GM21529 (cell line): ENCODE measurements around the gene IPO4.

ENCODE experiments used
- ATAC-seq: cut with Tn5 transposase; IDR thresholded peaks from one replicate; pipeline ENCODE4 v1.9.1; 2021; ENCODE audit not compliant: unreplicated experiment

The IPO4 gene

GRCh38 chr14:24178399-24179178 lies 10.0 kb downstream of the IPO4 start:
- no peak for ATAC-seq

DNA sequence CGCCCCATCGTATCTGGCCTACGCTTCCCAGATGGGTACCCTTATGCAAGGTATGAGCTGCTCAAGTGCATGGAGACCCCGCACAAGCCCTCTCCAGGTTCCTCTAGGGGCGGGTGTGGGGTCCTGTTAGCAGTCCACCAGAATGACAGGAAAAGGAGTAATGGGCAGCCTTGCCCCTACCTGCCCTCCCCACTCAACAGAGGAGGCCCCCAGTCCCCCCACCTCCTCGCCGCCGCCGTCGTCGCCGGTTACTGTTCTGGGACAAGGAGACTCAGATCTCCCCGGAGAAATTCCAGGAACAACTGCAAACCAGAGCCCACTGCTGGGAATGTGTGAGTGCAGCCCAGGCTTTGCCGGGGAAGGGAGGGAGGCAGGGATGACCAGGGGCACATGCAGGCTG lies 10.7 kb downstream of the IPO4 start:
- no peak for ATAC-seq

DNA sequence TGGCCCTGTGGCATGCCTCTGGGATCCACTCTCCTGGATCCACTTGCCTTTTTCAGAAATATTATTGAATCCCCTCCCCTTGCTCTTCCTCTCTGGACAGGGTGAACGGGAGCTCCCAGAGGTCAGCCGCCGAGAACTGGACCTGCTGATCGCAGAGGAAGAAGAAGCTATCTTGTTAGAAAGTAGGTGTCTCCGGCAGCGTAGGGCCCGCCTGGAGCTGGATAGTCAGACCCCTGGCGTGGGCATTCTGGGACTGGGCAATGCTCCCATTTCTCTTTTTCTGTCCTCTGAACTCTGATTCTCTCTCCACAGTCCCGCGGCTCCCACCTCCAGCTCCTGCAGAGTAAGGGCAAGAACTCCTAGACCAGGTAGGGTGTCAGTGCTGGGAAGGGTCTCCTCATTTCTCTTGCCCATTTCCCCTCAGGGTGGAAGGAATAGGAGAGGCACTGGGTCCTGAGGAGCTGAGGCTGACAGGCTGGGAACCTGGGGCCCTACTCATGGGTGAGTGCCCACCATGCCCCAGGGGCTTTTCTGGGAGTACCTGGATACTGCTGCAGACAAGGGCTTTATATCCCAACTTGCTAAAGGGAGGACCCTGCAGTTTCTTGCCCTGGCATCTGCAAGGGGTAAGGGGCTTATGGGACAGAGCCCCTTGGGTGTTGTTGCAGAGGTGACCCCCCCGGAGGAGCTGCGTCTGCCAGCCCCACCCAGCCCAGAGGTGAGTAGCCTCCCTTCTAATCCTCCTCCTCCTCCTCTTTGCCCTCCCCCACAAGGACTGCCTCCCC lies 11.4 kb downstream of the IPO4 start:
- no peak for ATAC-seq

DNA sequence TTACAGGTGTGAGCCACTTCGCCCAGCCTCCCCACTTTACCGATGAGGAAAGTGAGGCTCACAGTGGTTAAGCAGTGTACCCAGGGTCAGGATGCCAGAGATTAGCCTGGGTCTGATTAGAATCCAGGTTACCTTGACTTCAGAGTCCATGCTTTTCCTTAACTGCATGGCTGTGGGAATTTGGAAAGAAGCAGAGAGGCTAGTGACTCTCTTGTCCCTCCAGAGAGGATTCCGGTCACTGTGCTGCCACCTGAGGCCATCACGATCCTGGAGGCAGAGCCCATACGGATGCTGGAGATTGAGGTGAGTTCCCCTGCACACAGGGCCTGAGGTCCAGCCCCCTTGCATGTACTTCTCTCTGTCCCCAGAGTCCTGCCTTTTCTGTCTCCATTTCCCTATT lies 12.0 kb downstream of the IPO4 start:
- no peak for ATAC-seq

DNA sequence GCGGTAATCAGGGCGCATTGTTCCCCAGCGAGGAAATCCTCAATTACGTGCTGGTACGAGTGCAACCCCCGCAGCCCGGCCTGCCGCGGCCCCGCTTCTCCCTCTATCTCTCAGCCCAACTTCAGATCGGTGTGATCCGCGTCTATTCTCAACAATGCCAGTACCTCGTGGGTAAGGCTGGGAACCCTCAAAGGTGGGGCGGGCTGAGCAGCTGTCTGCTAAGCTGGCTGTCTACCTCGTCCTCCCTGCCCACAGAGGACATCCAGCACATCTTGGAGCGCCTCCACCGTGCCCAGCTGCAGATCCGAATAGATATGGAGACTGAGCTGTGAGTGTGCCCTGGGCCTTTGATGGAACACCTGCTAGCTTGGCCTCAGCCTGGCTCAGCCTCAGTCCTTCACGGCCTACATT lies 15.7 kb downstream of the IPO4 start:
- no peak for ATAC-seq

DNA sequence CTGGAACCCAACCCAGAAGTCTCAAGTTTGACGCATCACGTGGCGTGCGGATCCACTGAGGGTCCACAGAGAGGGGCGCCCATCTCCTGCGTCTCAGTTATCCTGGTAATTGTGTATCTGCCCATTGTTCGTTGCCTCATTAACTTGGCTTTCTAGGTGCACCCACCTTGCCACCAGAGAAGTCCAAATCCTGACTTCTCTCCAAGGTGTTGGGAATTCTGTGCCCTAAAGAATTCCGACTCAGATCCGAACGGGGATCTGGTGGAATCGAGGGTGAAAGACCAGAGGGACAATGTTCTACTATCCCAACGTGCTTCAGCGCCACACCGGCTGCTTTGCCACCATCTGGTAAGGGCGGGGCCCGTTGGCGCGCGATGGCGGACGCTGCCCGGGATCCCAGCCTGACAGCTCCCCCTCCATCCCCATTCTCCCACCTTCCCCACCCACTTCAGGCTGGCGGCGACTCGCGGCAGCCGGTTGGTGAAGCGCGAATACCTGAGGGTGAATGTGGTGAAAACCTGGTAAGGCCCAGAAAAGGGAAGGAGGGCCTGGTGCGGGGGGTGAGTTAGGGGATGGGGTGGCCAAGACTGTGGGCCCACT lies 16.3 kb downstream of the IPO4 start:
- ATAC-seq = no peak

- ATAC-seq = peak; percentile 86
Observed at GRCh38 chr14:24171422-24172260, 17.0 kb downstream of the IPO4 start, which contains the start of gene REC8. Gene REC8, plus strand, starts transcription at chr14:24172080. Its CDS starts 473 bp downstream, at chr14:24172553.

DNA sequence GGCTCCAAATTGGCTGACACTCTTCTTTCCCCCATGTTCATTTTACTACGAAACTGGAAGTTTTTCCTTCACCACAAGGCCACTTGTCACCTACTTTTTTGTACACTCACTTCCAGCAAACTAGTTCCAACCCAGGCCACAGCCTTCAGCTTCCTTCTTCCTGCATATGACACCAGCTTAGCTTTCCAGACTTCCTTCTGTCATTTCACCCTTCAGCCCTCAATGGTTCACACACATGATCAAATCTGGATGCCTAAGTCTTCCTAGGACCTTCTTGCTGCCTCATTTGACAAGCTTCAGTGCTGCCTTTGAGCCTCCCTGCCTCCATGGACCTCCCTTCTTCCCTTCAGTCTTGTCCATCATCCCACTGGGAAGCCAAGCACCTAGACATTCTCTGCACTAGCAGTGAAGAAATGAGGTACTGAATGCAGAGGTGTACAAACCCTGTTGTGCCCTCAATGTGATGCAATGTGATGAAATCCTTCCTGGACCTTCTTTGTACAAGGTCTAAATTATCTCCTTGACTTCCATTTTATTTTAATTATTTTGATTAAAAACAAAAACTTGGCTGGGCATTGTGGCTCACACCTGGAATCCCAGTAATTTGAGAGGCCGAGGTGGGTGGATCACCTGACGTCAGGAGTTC lies 21.0 kb downstream of the IPO4 start:
- no peak for ATAC-seq

- ATAC-seq = no peak
Observed at GRCh38 chr14:24165785-24166184, 22.8 kb downstream of the IPO4 start.

GRCh38 chr14:24164518-24164991 lies 24.1 kb downstream of the IPO4 start:
- no peak for ATAC-seq

- no peak for ATAC-seq
Observed at GRCh38 chr14:24162093-24162492, 26.5 kb downstream of the IPO4 start.

- ATAC-seq = peak; percentile 83
Observed at GRCh38 chr14:24160850-24161804, 27.5 kb downstream of the IPO4 start, which contains the start of gene IRF9. Gene IRF9, plus strand, starts transcription at chr14:24161265. Its CDS starts 880 bp downstream, at chr14:24162145.

- no peak for ATAC-seq
Observed at GRCh38 chr14:24160499-24160849, 28.1 kb downstream of the IPO4 start.

- no peak for ATAC-seq
Observed at GRCh38 chr14:24159777-24160498, 28.7 kb downstream of the IPO4 start.

- ATAC-seq = no peak
Observed at GRCh38 chr14:24157331-24157730, 31.3 kb downstream of the IPO4 start.

GRCh38 chr14:24156840-24157239 lies 31.8 kb downstream of the IPO4 start:
- no peak for ATAC-seq

DNA sequence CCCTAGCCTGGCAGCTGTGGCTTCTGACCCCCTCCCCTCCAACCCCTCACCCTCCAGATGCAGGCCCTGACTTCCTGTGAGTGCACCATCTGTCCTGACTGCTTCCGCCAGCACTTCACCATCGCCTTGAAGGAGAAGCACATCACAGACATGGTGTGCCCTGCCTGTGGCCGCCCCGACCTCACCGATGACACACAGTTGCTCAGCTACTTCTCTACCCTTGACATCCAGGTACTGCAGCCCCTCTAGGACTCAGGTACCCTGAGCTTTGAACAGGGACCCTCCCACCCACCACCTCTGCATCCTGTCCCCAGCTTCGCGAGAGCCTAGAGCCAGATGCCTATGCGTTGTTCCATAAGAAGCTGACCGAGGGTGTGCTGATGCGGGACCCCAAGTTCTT lies 33.5 kb downstream of the IPO4 start:
- ATAC-seq = no peak

GRCh38 chr14:24151404-24152080 lies 37.1 kb downstream of the IPO4 start:
- no peak for ATAC-seq
